IMR-90 (cell line): Measurements from ENCODE around the gene HADHA. TPM values are rescaled to one million over a fixed set of nuclear protein-coding genes. Genes with fewer than 3 reads are reported as not detected.
A peak's percentile ranks its signal among the peaks of the same experiment; 100 is the strongest.

Experiments used
- ATAC-seq: fragments of 200-7000 bp; cut with Tn5 transposase; 2 replicates; pipeline ENCODE4 v1.9.1; 2020; ENCODE audit warnings: low read depth, mild to moderate bottlenecking, moderate library complexity
- BruUV-seq: library from RNA; stranded (reverse); fragments of 400-500 nt; replicated peaks from 2 replicates; lab custom pipeline; 2021; lab: Mats Ljungman, UMichigan
- CTCF ChIA-PET: fragments of 300-600 bp; formaldehyde crosslinking; extraction: SDS; loops from one replicate; lab custom pipeline; 2021; ENCODE audit warnings: antibody characterized with exemption; lab: Yijun Ruan, JAX
- POLR2A ChIA-PET: fragments of 300-600 bp; sonication (Branson Sonifier 250); formaldehyde crosslinking; loops from one replicate; lab custom pipeline; 2022; ENCODE audit warnings: antibody characterized with exemption; ENCODE audit not compliant: unreplicated experiment; lab: Charles Lee
- DNase-seq: peaks from one replicate; pipeline ENCODE4 v3.0.0; 2013
- H2AFZ ChIP-seq: replicated peaks from 2 replicates; pipeline ENCODE3; 2013; ENCODE audit warnings: low read length, mild to moderate bottlenecking; ENCODE audit not compliant: poor library complexity
- H2AK5ac ChIP-seq: 2 replicates; pipeline ENCODE4 v1.6.1; 2013; ENCODE audit warnings: low read depth, low read length, inconsistent platforms
- H2AK9ac ChIP-seq: replicated peaks from 2 replicates; pipeline ENCODE3; 2013; ENCODE audit warnings: mild to moderate bottlenecking, low read depth, low read length, moderate library complexity; ENCODE audit not compliant: poor library complexity
- H2BK120ac ChIP-seq: 2 replicates; pipeline ENCODE4 v1.6.1; 2013; ENCODE audit warnings: low read depth, low read length, inconsistent platforms
- H2BK15ac ChIP-seq: 3 replicates; pipeline ENCODE4 v1.6.1; 2013; ENCODE audit warnings: low read depth, low read length, inconsistent platforms
- H2BK20ac ChIP-seq: 2 replicates; pipeline ENCODE4 v1.6.1; 2013; ENCODE audit warnings: low read depth, mild to moderate bottlenecking, inconsistent platforms, low read length, moderate library complexity
- H2BK5ac ChIP-seq: 2 replicates; pipeline ENCODE4 v1.6.1; 2013; ENCODE audit warnings: mild to moderate bottlenecking, low read depth, low read length, inconsistent platforms; ENCODE audit not compliant: poor library complexity, severe bottlenecking
- H3K14ac ChIP-seq: replicated peaks from 2 replicates; pipeline ENCODE4 v1.6.1; 2013; ENCODE audit warnings: low read depth, low read length, inconsistent platforms
- H3K18ac ChIP-seq: 2 replicates; pipeline ENCODE4 v1.6.1; 2013; ENCODE audit warnings: low read depth, low read length, control low read depth
- H3K23ac ChIP-seq: 2 replicates; pipeline ENCODE4 v1.6.1; 2013; ENCODE audit warnings: low read depth, low read length, inconsistent platforms
- H3K27ac ChIP-seq: 2 replicates; pipeline ENCODE4 v1.5.1; 2013; ENCODE audit warnings: mild to moderate bottlenecking, control low read depth, low read length; ENCODE audit not compliant: insufficient read depth
- H3K27me3 ChIP-seq: 2 replicates; pipeline ENCODE4 v1.6.1; 2013; ENCODE audit warnings: low read length; ENCODE audit not compliant: control insufficient read depth, insufficient read depth
- H3K36me3 ChIP-seq: 2 replicates; pipeline ENCODE4 v1.6.1; 2013; ENCODE audit warnings: low read length, mixed read lengths; ENCODE audit not compliant: control insufficient read depth, insufficient read depth
- H3K4ac ChIP-seq: 2 replicates; pipeline ENCODE4 v1.6.1; 2013; ENCODE audit warnings: low read depth, low read length, inconsistent platforms
- H3K4me1 ChIP-seq: 2 replicates; pipeline ENCODE4 v1.6.1; 2013; ENCODE audit warnings: low read length, mixed read lengths; ENCODE audit not compliant: control insufficient read depth, insufficient read depth
- H3K4me2 ChIP-seq: 2 replicates; pipeline ENCODE4 v1.6.1; 2013; ENCODE audit warnings: low read depth, mild to moderate bottlenecking, control low read depth, low read length, moderate library complexity
- H3K4me3 ChIP-seq: 2 replicates; pipeline ENCODE4 v1.5.1; 2013; ENCODE audit warnings: low read depth, mild to moderate bottlenecking, control low read depth, low read length, moderate library complexity; ENCODE audit not compliant: insufficient read depth
- H3K56ac ChIP-seq: 2 replicates; pipeline ENCODE4 v1.6.1; 2013; ENCODE audit warnings: low read length, inconsistent platforms; ENCODE audit not compliant: insufficient read depth; ENCODE audit errors: extremely low read depth
- H3K79me1 ChIP-seq, 2 experiments: 2 replicates each; pipeline ENCODE4 v1.6.1; 2013; ENCODE audit warnings: low read length in 2 of 2, inconsistent platforms in 1 of 2, low read depth in 1 of 2
- H3K9ac ChIP-seq: 2 replicates; pipeline ENCODE4 v1.6.1; 2013; ENCODE audit warnings: low read depth, low read length, control low read depth
- H3K9me1 ChIP-seq: 2 replicates; pipeline ENCODE4 v1.6.1; 2013; ENCODE audit warnings: low read length, inconsistent platforms; ENCODE audit not compliant: insufficient read depth
- H3K9me3 ChIP-seq: 2 replicates; pipeline ENCODE4 v1.6.1; 2013; ENCODE audit warnings: low read length; ENCODE audit not compliant: control insufficient read depth, insufficient read depth
- H4K20me1 ChIP-seq: 2 replicates; pipeline ENCODE4 v1.6.1; 2013; ENCODE audit warnings: low read length, inconsistent platforms; ENCODE audit not compliant: insufficient read depth
- H4K5ac ChIP-seq: 2 replicates; pipeline ENCODE4 v1.6.1; 2013; ENCODE audit warnings: mild to moderate bottlenecking, low read depth, low read length, control low read depth
- H4K8ac ChIP-seq, 2 experiments: 2 replicates each; pipeline ENCODE4 v1.6.1; 2013; ENCODE audit warnings: low read depth in 2 of 2, low read length in 2 of 2, control low read depth in 1 of 2, inconsistent platforms in 1 of 2
- H4K91ac ChIP-seq: 2 replicates; pipeline ENCODE4 v1.6.1; 2013; ENCODE audit warnings: low read depth, low read length, inconsistent platforms; ENCODE audit not compliant: insufficient read depth
- CEBPB ChIP-seq: IDR thresholded peaks from 2 replicates; pipeline ENCODE4 v1.6.1; 2012; ENCODE audit warnings: low read depth, low read length, improper control_type of control experiment
- CHD1 ChIP-seq: IDR thresholded peaks from 2 replicates; pipeline ENCODE4 v1.6.1; 2012; ENCODE audit warnings: low read depth, low read length, improper control_type of control experiment
- MAZ ChIP-seq: IDR thresholded peaks from 2 replicates; pipeline ENCODE4 v1.6.1; 2012; ENCODE audit warnings: low read depth, mild to moderate bottlenecking, low read length, improper control_type of control experiment, moderate library complexity, borderline replicate concordance
- MXI1 ChIP-seq: IDR thresholded peaks from 2 replicates; pipeline ENCODE4 v1.6.1; 2012; ENCODE audit warnings: low read depth, mild to moderate bottlenecking, low read length, moderate library complexity, borderline replicate concordance
- NFE2L2 ChIP-seq: fragments of 150-350 bp; IDR thresholded peaks from 2 replicates; pipeline ENCODE4 v1.6.1; 2016; ENCODE audit warnings: low read depth, mild to moderate bottlenecking, low read length
- POLR2A ChIP-seq: IDR thresholded peaks from 2 replicates; pipeline ENCODE4 v1.6.1; 2012; ENCODE audit warnings: mild to moderate bottlenecking, low read depth, low read length
- RAD21 ChIP-seq: IDR thresholded peaks from 2 replicates; pipeline ENCODE4 v1.6.1; 2012; ENCODE audit warnings: low read length, improper control_type of control experiment
- RCOR1 ChIP-seq: IDR thresholded peaks from 2 replicates; pipeline ENCODE4 v1.6.1; 2012; ENCODE audit warnings: mild to moderate bottlenecking, low read length, improper control_type of control experiment; ENCODE audit not compliant: insufficient replicate concordance
- RFX5 ChIP-seq: IDR thresholded peaks from 2 replicates; pipeline ENCODE4 v1.8.0; 2012; ENCODE audit warnings: low read depth, mild to moderate bottlenecking, low read length, moderate library complexity
- WGBS, 2 experiments: methylation state at CpG; one replicate each; pipeline versions ENCODE4 v1.1.5 to v1.1.7; 2013; ENCODE audit warnings: missing lambda C conversion rate in 2 of 2; ENCODE audit not compliant: insufficient read length in 1 of 2; ENCODE audit errors: extremely low coverage in 2 of 2; 5-methylcytosine and 5-hydroxymethylcytosine counted together
- dilution Hi-C: fragments of 300-500 bp; cut with HindIII; formaldehyde crosslinking; loops from one replicate; pipeline ENCODE4 v1.14.3; 2018; ENCODE audit warnings: low sequenced_read_pairs; ENCODE audit not compliant: unreplicated experiment
- in situ Hi-C: fragments of 300-500 bp; cut with MboI; formaldehyde crosslinking; loops from 3 replicates; pipeline ENCODE4 v1.14.3; 2019; ENCODE audit warnings: low sequenced_read_pairs, inconsistent platforms, mixed read lengths
- intact Hi-C: fragments of 100-400 bp; cut with micrococcal nuclease; formaldehyde crosslinking; loops from 2 replicates; pipeline ENCODE4 v1.10.0; 2022
- polyA plus RNA-seq, 3 experiments: library from polyadenylated mRNA; depleted of rRNA; stranded (reverse); fragments of >200 nt; gene quantifications; 2 replicates each; pipeline ENCODE4 v1.2.3, GENCODE V29; 2012; ENCODE audit warnings: low replicate concordance in 1 of 3
- total RNA-seq: library from RNA; depleted of rRNA; stranded (reverse); fragments of >200 nt; gene quantifications from 2 replicates; pipeline ENCODE4 v1.2.3, GENCODE V29; 2012
- TF ChIP-seq, protein P1 (sequence below): conservative IDR thresholded peaks from 2 replicates; pipeline ENCODE4 v1.5.1; 2012; ENCODE audit warnings: mild to moderate bottlenecking, low read depth, low read length, improper control_type of control experiment

The HADHA gene
- total and polyA plus RNA-seq, 2 of the 4 experiments (the other 2 are of a cell fraction): 52.7 to 111 TPM

DNA sequence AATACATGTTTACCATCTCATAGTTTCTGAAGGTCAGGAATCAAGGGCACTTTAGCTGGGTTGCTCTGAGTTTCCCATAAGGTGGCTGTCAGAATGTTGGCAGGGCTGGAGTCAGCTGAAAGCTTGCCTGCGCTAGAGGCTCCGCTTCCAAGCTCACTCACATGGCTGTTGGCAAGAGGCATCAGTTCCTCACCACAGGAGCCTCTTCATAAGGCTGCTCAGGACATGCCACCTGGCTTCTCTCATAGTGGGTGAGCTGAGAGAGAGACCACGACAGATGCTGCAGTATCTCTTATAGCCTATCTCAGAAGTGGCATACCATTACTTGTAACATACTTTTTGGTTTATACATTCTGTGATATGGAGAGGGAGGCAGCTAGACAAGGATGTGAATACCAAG lies 7.5 kb upstream of the HADHA start:
- Histone ChIP-seq H2AK5ac (no peak overlapping the region), H4K8ac (no peak overlapping the region), H2BK120ac (no peak overlapping the region), H3K79me1 (peaks cover 13 to 50% of the 10 kb centered on the region in 2 experiments), H3K56ac (no peak overlapping the region), H3K4me3 (no peak overlapping the region), H3K14ac (no peak overlapping the region), H2AK9ac (no peak overlapping the region), H3K9me3 (no peaks in the 10 kb centered on the region), H3K18ac (no peak overlapping the region), H3K27me3 (no peaks in the 10 kb centered on the region), H3K4me1 (peaks cover 1% of the 10 kb centered on the region; the same call in 1 of the 2 replicates), H3K23ac (no peak overlapping the region), H3K36me3 (peaks cover 3% of the 10 kb centered on the region; the same call in 1 of the 2 replicates), H4K91ac (no peak overlapping the region), H3K9ac (no peak overlapping the region), H3K4ac (no peak overlapping the region), H4K5ac (no peak overlapping the region), H2AFZ (no peak overlapping the region), H2BK15ac (no peak overlapping the region), H2BK20ac (no peak overlapping the region), H2BK5ac (no peak overlapping the region), H3K9me1 (peaks cover 8% of the 10 kb centered on the region), H3K4me2 (no peak overlapping the region), H4K20me1 (peaks cover 17% of the 10 kb centered on the region), H3K27ac (no peak overlapping the region)
- TF ChIP-seq CHD1 (no peak), POLR2A (no peak), MAZ (no peak), NFE2L2 (no peak), MXI1 (no peak), CEBPB (no peak), RAD21 (no peak), RCOR1 (no peak), RFX5 (no peak)
- TF ChIP-seq, protein P1, sequence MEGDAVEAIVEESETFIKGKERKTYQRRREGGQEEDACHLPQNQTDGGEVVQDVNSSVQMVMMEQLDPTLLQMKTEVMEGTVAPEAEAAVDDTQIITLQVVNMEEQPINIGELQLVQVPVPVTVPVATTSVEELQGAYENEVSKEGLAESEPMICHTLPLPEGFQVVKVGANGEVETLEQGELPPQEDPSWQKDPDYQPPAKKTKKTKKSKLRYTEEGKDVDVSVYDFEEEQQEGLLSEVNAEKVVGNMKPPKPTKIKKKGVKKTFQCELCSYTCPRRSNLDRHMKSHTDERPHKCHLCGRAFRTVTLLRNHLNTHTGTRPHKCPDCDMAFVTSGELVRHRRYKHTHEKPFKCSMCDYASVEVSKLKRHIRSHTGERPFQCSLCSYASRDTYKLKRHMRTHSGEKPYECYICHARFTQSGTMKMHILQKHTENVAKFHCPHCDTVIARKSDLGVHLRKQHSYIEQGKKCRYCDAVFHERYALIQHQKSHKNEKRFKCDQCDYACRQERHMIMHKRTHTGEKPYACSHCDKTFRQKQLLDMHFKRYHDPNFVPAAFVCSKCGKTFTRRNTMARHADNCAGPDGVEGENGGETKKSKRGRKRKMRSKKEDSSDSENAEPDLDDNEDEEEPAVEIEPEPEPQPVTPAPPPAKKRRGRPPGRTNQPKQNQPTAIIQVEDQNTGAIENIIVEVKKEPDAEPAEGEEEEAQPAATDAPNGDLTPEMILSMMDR: no peak
- DNase-seq (peak; percentile 31), ATAC-seq (0 out of 2 replicates have a peak, but pooled peaks have one; percentile 11)
- POLR2A ChIA-PET: no interaction called here
- in situ Hi-C loops: no loop called here
- BruUV-seq: no TSS peak
- dilution Hi-C loops: no loop called here
- CTCF ChIA-PET: interaction anchor here (1.2 kb wide), 2 partner anchors 10 to 78 kb away, joined by 3 read pairs; no protein-coding TSS in a partner anchor
- WGBS, 2 experiments: no CpG with 5 or more reads among the region's 3 CpGs
- intact Hi-C loops: no loop called here
